GM18502 (cell line): ENCODE measurements around the gene LONP1.
"Not testable (repeated sequence)": the region's sequence is repeated elsewhere in the genome, so short reads cannot be mapped to it uniquely, and the experiment has no call there.

Experiments
- ATAC-seq: cut with Tn5 transposase; IDR thresholded peaks from one replicate; pipeline ENCODE4 v1.9.1; 2021; ENCODE audit warnings: mild to moderate bottlenecking; ENCODE audit not compliant: unreplicated experiment, poor library complexity

LONP1 gene

DNA sequence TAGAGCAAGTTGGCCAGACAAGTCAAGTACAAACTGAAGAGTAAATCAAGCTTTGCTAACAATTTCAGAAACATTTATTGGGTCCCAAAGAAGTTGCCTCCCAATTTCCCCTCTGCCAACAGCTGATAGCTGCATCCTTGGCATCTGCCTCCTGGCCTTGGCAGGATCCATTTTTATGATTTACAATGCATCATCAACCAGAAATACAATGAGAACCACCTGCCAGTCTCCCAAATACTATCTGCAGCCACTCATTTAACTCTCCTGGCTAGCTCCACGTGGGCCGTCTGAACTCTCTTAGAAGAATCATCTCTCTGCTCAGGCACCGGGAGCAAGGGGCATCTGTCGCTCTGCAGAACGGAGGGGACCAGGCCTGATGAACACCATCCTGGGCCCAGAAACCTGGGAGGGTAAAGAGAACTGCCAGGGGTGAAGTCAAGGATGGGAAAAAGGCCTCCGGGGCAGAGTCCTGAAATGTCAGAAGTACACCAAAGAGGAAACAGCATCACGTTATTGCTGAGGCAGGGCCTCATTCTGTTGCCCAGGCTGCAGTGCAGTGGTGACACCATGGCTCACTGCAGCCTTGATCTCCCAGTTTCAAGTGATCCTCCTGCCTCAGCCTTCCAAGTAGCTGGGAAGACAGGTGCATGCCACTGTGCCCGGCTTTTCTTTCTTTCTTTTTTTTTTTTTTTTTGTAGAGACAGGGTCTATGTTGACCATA, 2.6 kb downstream of the LONP1 start:
- no peak for ATAC-seq

DNA sequence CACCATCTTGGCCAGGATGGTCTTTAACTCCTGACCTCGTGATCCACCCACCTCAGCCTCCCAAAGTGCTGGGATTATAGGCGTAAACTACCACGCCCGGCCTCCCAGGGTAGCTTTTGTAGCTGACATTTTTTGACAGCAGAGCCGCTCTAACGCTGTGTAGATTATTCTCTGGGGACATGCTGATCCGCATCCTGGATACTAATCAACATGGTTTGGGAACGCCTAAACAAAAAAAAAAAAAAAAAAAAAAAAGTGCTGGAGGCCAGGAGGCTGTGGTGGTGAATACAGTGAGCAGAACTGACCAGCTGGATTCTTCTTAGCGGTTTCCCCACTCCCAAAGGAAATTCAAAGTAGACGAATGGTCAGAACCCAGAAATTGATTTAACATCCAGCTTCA, 5.1 kb downstream of the LONP1 start:
- no peak for ATAC-seq

DNA sequence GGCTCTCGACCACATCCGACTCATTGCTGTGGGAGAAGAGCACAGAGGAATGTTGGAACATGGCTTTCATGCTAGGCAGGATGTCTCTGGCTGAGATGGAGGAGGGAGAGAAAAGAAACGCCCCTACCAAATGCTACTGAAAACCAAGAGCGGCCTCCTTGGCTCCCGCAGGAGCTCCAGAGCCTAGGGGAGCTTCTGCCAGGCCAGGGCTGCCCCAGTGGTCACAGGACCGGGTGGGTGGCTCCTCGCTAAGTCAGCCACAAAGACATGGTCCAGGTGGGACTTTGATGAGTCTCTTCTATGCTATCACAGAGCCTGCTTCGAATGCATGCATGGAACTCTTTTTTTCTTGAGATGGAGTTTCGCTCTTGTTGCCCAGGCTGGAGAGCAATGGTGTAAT, 6.7 kb downstream of the LONP1 start:
- ATAC-seq = no peak

DNA sequence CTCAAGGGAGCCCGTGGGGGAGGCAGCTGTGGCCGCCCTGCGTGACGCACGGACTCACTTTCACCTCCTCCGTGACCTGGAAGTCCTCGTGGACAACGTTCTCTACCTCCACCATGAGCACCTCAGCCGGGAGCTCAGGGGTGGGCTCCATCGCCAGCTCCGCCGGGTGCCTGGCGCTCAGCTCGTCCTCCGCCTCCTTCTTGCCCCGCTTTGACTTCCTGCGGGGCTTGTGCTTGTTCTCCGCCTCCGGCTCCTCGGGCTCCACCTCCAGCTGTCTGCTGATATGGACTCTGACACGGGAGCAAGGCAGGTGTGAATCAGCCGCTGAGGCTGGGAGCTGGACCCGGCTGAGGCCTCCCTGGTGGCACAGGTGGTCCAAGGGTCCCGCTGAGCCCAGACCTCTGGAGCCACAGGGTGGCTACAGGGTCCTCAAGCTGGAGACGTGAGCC, 8.2 kb downstream of the LONP1 start:
- no peak for ATAC-seq

DNA sequence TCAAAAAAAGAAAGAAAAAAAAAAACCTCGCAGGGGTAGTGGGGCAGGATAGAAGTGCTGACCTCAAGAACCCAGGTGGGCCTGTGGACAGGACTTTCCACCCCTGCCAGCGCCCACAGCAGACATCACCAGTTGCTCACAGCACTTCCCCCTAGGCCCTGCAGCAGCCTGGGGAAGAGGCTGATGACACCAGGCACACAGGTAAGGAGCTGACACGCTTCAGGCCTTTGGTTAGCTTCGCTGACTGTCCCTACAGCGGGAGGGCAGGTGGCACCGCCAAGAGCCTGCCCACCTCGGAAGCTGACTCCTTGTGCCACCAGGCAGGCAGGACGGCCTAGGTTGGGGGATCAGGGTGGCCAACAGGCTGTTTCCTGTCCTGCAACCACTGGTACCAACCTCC, 8.9 kb downstream of the LONP1 start:
- no peak for ATAC-seq

DNA sequence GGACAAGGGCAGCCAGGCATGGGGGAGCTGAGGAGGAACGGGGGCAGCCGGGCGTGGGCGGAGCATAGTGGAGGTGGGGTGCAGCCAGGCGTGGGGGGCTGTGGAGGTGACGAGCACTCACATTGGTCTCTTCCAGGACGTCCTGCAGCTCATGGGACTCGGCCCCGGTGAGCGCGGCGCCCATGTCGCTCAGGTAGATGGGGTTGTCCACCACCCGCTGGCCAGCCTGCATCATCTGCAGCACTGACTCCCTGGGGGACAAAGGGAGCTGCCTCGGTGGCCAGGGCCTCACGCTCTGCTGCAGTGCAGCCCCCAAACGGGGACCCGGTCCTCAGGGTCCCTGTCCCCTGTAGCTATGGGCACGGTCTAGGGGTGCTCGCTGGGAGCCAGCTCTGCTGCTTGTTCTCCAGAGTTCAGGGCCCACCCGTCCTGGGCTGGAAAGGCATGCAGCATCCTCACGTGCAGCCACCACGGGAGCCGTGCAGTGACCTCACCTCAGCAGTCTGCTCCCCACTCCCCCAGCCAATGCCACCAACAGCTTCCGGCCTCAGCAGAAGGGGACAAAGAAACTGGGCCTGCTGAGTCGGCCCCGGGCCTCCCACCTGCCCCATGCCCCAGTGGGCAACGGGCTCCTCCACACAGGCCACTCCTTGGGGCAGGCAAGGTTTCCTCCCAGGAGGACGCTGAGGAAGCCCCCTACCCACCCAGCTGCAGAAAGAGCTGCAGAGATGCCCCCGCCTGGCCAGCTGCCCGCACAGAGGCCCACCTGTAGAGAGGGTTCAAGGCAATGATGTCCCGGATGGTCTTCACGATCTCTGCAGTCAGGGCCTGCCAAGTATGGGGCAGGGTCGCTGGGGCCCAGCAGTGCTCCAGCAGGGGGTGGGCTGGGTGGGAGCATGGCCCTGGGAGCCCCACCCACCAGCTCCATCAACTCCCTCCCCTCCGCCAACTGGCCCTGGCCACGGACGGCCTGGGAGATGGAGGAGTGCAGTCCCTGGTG, 12.1 kb downstream of the LONP1 start:
- no peak for ATAC-seq

DNA sequence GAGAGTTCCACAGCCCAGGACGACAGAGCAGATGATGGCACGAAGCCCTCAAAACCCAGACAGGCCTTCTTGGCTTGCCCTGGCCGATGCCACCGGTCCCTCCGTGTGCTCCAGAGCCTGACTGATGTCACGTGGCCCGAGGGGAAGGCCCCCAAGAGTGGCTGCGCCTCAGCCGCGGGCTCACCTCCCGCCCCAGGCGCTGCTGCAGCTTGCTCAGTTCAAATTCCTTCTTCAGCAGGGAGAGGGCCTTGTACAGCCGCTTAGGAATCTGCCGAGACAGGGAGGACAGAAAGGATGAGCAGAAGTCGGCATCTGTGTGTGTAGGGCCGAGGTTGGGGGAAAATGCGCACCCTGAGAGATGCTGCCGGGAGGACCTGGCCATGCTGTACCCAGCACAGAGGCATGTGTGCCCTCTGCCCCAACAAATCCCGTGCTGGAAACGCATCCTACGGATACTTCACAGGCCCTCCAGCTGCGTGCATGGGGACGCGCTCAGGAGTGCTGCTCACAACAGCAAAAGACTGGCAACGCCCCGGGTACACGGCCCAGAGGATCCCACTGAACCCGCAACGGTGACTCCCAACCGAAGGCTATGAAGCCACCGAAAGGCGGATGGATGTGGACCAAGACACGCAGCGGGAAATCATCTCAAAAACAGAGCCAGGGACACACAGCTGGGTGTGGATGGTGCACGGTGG, 12.9 kb downstream of the LONP1 start:
- no peak for ATAC-seq

DNA sequence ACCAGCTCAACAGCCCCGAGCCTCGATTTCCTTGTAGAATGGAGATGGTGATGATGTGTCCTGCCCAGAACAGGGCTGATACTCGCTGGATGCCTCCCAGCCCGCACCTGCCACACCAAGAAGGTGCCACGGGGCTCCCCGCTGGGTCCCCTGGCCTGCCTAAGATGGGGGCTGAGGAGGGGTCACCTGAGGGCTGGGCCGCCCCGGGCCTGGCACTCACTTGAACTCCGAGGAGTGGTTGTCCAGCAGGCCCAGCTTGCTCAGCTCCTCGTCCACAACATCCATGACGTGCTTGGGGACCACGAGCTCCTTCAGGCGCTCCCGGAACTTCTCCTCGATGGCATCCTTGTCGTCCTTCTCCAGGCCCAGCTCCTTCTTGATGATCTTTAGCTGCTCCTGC, 14.4 kb downstream of the LONP1 start:
- ATAC-seq = no peak

DNA sequence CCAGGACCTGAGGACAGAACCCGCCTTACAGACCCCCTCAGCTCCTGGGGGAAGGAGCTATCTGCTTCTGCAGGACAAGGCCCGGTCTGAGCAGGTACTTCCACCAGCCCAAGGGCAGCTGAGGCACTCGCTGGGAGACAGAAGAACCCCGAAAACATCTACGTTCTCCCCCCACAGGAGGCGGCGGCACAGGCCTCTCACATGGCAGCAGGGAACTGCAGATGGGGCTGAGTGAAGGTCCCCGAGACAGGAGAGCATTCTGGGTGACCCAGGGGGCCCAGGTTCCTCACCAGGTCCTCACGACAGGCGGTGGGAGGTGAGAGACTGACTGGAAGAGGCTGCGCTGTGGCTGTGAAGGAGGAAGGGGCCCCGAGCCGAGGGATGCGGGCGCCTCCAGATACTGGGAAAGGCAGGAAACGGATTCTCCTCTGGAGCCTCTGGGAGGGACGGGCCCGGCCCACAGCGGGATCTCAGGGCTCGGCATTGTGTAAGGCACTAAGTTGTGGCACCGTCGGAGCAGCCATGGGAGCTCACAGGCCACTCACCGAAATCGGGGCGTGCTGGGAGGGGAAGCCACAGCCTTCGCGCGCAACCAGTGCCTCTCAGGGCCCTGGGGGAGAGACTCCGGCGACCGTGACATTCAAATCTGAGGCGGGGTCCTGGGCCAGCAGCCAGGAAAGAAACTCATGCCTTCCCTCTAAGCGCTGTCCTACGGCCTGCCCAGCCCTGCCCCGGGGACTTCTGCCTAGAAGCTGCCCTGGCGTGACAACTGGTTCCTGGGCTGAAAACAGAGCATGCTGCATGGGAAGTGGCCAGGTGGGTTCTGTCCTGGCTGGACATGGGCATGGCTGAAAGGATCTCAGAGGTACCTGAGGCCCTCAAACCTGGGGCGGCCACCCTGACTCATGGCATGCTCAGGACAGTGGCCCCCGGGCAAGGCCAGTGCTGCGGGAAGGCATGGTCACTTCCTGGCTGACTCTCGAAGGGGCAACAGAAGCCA, 15.8 kb downstream of the LONP1 start:
- ATAC-seq = no peak

DNA sequence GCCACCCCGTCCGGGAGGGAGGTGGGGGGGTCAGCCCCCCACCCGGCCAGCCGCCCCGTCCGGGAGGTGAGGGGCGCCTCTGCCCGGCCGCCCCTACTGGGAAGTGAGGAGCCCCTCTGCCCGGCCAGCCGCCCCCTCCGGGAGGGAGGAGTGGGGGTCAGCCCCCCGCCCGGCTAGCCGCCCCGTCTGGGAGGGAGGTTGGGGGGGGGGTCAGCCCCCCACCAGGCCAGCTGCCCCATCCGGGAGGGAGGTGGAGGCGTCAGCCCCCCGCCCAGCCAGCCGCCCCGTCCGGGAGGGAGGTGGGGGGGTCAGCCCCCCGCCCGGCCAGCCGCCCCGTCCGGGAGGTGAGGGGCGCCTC, 17.9 kb downstream of the LONP1 start:
- not testable (repeated sequence) for ATAC-seq

DNA sequence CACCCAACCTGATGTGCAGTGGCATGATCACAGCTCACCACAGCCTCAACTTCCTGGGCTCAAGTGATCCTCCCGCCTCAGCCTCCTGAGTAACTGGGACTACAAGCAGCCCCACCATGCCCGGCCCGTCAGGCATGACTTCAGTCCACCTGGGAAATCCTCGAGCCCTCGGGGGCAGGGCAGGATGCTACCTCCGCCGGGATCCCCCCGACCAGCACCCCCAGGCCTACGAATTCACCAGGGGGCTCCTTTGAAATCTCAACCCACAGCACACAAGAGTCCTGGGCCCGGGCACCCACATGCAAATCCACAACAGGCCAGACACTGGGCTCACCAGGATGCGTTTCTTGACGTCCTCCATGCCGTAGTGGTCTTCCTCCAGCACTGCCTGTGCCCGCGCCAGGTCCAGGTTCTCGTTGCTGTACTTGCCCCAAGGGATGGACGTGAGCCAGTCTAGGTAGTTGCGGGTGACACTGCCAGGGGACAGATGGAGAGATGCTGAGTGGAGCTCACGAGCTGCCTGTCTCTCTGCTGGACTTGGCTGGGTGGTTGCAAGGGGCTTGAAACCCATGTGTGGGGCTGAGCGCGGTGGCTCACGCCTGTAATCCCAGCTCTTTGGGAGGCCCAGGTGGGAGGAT, 19.4 kb downstream of the LONP1 start:
- no peak for ATAC-seq

DNA sequence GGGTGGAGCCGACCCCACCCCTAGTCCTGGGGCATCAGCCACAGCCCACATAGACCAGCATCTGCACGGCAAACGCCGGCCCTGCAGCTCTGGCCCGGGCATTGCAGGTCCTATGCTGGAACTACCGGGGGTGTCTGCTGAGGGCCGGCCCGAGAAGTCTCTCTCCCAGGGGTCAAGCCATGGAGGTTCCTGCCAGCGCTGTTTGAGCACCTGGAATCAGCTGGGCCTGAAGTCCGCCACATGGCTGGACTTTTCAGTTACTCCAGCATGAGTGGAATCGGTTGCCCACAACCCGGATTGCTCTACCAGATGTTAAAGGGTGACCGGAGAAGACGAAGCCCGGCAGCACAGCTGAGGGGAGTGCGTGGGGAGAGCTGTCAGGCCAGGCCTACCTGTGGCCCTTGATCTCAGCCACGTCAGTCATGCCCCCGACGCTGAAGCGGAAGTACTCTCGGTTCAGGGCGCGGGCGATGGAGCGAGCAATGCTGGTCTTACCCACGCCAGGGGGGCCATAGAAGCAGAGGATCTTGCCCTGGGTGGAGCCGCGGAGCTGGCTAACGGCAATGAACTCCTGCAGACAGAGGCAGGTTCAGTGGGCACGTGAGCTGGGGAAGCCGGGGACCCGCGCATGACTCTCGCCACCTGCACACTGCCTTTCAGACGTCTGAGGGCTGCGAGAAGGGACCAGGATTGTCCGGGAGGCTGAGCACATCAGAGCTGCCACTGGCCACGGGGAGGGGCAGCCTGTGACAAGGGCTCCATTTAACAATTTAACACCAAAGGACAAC, 21.1 kb downstream of the LONP1 start:
- ATAC-seq = no peak

DNA sequence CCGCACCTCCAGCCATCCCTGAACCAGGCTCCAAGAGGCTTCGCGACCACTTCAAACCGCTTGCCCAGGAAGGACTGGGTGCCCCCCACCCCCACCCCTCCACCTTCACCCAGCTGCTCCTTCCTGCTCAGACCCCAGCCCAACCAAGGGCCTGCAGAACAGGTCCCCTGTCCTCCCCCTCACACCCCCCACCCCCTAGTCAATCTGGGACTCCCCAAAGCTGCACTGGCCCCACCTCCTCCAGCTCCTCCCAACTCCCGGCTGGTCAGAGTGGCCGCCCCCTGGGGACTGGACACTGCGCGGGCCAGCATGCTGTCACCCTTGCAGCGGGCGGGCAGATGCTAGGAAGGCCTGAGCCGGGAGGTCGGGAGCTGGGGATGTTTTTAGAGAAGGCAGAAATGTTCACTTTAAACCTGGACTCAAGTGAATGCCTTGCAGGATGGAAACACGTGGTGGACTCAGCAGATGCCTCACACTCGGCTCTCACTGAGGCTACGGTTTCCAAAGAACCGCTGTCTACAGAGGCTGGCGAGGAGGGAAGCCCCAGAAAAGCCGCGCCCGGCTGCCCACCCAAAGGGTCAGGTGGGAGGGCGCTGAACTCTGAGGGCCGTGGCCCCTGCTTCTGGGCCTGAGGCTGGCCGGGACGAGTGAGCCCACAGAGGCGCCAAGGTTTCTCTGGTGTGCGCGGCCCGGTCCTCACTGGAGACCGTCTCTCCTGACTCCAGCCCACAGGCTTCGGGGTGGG, 21.9 kb downstream of the LONP1 start:
- ATAC-seq = no peak

DNA sequence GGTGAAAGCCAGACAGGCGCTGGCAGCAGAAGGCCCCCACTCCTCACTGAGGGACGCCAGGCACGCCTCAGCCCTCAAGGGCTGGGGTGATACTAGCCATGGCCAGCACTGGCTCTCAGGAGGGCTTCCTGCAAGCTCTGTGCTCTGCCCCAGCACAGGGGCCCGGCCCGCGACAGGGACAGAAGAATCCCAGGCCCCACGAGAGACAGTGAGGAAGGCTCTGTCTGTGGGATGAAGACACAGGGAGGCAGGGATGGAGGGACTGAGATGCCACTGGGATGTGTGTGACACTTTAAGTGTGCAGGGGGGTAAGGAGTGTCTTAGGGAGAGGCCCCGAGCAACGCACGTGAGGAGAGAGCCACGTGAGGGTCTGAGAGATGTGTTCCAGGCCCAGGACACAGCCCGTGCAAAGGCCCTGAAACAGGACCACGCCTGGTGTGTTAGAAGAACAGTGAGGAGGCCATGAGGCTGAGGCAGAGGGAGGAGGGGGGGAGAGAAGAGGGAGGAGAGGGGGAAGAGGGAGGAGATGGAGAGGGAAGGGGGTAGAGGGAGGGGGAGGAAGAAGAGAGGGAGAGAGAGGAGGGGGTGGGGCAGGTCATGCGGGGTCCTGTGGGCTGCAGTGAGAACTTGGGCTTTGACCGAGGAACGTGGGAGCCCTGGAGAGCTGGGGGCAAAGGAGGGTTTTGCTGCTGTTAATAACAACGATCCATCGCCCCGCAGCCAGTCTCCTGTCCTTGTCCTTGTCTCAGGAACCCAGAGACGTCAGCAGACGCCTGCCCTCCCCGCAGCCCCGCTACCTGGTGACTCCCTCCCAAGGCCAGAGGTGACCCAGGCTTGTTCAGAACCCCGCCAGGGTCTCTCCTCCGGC, 22.7 kb downstream of the LONP1 start:
- no peak for ATAC-seq

DNA sequence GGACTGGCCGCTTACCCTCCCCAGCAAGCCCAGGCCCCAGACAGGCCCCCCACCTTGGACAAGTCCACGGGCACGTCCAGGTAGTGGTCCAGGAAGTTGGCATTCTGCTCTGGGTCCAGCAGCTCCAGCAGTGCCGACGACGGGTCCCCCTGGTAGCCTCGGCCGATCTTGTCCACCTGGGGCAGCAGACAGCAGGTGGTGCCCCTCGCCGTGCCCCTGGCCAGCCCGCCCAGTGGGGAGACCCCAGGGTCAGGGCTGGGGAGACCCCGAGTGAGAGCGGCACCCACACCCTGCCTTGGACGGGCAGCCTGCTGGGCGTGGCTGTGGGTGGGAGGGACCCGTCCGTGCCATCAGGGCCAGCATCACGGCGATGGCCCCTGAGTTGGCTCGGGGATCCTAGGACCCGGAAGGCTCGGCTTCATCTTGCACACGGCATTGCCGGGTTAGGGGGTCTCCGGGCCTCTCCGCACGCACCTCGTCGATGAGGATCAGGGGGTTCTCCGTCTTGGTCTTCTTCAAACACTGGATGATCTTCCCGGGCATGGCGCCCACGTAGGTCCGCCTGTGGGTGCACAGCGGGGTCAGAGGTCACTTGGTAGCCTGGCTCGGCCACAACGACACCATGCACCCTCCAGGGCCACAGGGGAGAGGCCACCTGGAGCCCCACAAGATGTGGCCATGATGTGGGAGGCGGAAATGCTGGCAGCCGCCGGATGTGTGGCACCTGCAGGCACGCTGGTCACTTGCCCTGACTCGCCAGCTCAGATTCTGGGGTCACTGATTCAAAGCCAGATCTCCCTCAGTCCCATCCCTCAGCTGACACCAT, 23.5 kb downstream of the LONP1 start:
- ATAC-seq = no peak

DNA sequence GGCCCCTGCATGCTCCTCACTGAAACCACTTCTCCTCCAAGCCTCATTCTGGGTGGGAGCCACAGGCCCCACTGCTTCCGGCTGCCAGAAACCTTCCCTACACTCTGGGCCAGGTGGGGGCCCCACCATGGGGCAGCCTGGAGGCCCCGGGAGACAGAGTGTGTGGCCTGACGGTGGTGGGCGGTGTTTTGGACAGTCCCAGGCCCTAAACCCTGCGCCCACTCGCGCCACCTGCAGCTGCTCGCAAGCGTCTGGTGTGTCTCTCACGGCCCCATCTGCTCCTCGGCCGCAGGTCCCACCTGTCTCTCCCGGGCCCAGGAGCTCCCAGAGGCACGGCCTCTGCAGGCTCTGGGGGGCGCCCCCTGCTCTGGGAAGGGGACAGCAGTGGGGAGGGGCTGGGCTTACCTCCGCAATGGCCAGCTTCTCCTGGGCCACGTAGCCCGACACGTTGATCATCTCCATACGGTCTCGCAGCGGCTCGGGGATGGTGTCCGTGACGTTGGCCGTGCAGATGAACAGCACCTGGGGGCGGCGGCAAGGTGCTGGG, 24.2 kb downstream of the LONP1 start:
- no peak for ATAC-seq
